Pancreas (tissue), 10 donors: ENCODE results near the gene CYSLTR2. TPM values are rescaled to one million over a fixed set of nuclear protein-coding genes. Genes with fewer than 3 reads are reported as not detected.
"Not testable (repeated sequence)": the region's sequence is repeated elsewhere in the genome, so short reads cannot be mapped to it uniquely, and the experiment has no call there.

Experiments used
- ATAC-seq, 4 donors: fragments of 200-7000 bp; cut with Tn5 transposase; one replicate each; pipeline versions ENCODE4 v1.8.0 to v1.9.1; 2020; ENCODE audit warnings: mild to moderate bottlenecking in 4 of 4, moderate library complexity in 4 of 4
- DNase-seq, 6 donors: peaks; one replicate each; pipeline ENCODE4 v3.0.0-alpha.2; 2020
- FAIRE-seq: peaks from 2 replicates; lab custom pipeline; 2012; peaks lifted over from hg19 to GRCh38; lab: Jason Lieb, UNC
- H3K27ac ChIP-seq, 4 donors: fragments of 200-600 bp; sonication (generic); 1 replicate in 3 of 4; 2 replicates in 1 of 4; pipeline versions ENCODE4 v1.5.0 to v1.8.0; 2020
- H3K27me3 ChIP-seq, 4 donors: fragments of 200-600 bp; one replicate each; pipeline ENCODE4 v1.8.0; 2021
- H3K36me3 ChIP-seq, 3 donors: fragments of 200-600 bp; sonication (generic) in 1 of 3; one replicate each; pipeline versions ENCODE4 v1.5.0 to v1.8.0; 2020 to 2021
- H3K4me1 ChIP-seq, 3 donors: fragments of 200-600 bp; one replicate each; pipeline ENCODE4 v1.8.0; 2021
- H3K4me3 ChIP-seq, 4 donors: fragments of 200-600 bp; sonication (generic) in 2 of 4; one replicate each; pipeline versions ENCODE4 v1.5.0 to v1.8.0; 2020 to 2021
- H3K9me3 ChIP-seq, 4 donors: fragments of 200-600 bp; one replicate each; pipeline ENCODE4 v1.8.0; 2021
- CTCF ChIP-seq, 4 donors: fragments of 200-600 bp; sonication (generic) in 3 of 4; IDR thresholded peaks; one replicate each; pipeline versions ENCODE4 v1.5.0 to v1.8.0; 2021; ENCODE audit warnings: antibody characterized with exemption in 4 of 4
- WGBS, 2 donors: extraction: QIAGEN DNeasy Blood & Tissue Kit; methylation state at CpG; one replicate each; pipeline ENCODE4 v1.1.7; 2013; 5-methylcytosine and 5-hydroxymethylcytosine counted together
- intact Hi-C, 3 donors: fragments of 100-400 bp; cut with DNase I; formaldehyde crosslinking; loops; one replicate each; pipeline versions ENCODE4 v1.11.1 to v1.14.2; 2022
- polyA plus RNA-seq, 2 donors: library from polyadenylated mRNA; stranded (reverse); fragments of 200-250 nt; gene quantifications; one replicate each; pipeline ENCODE4 v1.2.3, GENCODE V29; 2013
- total RNA-seq, 6 donors: library from RNA; stranded (reverse); fragmentation: NEBNext Ultra II Directional in 4 of 6; extraction: Animal tissue kit (Norgen Biotek cat#: 25700) in 4 of 6; gene quantifications; one replicate each; pipeline versions ENCODE4 v1.2.1 to v1.2.4, GENCODE V29; 2021 to 2023
- donor health status: healthy with polysubstance abuse.
- donor health status: DM: no; HTN: no; CAD: no; lungs with moderate emphysema.
- donor health status: DM: no; HTN: no; CAD: no.
- donor health status: control.
- donor health status: control.
- donor health status: Bipolar disorder and iron deficiency.
- donor health status: DM: yes; HTN: yes; CAD: no.
- donor health status: DM: no; HTN: no; CAD: no.
- donor health status: DM: no; HTN: no; CAD: no.
- donor health status: DM: yes; HTN: yes; CAD: no.

CYSLTR2 gene
- total and polyA plus RNA-seq, 8 donors = 0.06 to 0.43 (median 0.17) TPM; not detected in 2

DNA sequence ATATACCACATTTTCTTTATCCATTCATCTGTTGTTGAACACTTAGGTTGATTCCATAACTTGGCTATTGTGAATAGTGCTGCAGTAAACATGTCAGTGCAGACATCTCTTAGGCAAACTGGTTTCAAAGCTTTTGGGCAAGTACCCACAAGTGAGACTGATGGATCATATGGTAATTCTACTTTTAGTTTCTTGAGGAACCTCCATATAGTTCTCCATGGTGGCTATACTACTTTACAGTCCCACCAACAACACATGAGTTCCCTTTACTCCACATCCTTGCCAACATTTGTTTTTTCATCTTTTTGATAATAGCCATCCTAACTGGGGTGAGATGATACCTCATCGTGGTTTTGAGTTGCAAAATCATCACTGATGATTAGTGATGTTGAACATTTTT, 8.5 kb downstream of the CYSLTR2 start:
- FAIRE-seq (no peak), ATAC-seq (no peak), DNase-seq (no peak)
- H3K27ac ChIP-seq = no peak overlapping the region
- intact Hi-C loops = no loop called here
- TF ChIP-seq CTCF (IDR thresholded peaks at IDR 0.05) = no peak
- H3K4me3 ChIP-seq = no peak overlapping the region
- no peaks in the 10 kb centered on the region for H3K36me3 ChIP-seq
- 83 to 88% methylated on average over 1 of the region's 1 CpG for WGBS, 2 donors
- H3K9me3 ChIP-seq = no peaks in the 10 kb centered on the region
- no peaks in the 10 kb centered on the region for H3K27me3 ChIP-seq
- H3K4me1 ChIP-seq = peaks cover 0 to 12% (median 0%) of the 10 kb centered on the region in 3 donors

DNA sequence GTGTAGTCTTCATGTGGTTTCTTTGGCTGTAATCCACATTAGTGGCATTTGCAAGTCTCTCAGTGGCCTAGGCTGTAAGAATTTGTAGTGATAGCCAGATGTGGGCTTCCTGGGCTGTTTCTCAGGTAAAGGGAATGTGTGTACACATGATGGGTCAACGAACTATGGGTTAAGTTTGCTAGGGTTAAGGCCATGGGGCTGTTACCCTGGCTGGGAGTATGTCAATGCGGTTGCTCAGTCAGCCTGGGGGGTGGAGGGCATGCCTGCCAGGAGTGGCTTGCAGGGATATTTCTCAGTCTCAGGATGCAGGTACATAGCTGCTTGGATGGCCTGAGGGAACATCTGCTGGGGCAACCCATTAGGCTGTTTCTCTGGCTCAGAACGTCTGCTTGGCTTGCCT, 13.4 kb downstream of the CYSLTR2 start:
- DNase-seq (no peak), ATAC-seq (no peak), FAIRE-seq (no peak)
- H3K36me3 ChIP-seq = no peaks in the 10 kb centered on the region
- H3K4me1 ChIP-seq = no peaks in the 10 kb centered on the region
- no peak overlapping the region for H3K4me3 ChIP-seq
- WGBS, 2 donors = 62% methylated on average over 3 of the region's 3 CpGs
- no peak for TF ChIP-seq CTCF (IDR thresholded peaks at IDR 0.05)
- intact Hi-C loops = no loop called here
- no peaks in the 10 kb centered on the region for H3K27me3 ChIP-seq
- no peak overlapping the region for H3K27ac ChIP-seq
- no peaks in the 10 kb centered on the region for H3K9me3 ChIP-seq

GRCh38 chr13:48671421-48671820, 17.7 kb downstream of the CYSLTR2 start:
- FAIRE-seq, H3K36me3 ChIP-seq, H3K4me3 ChIP-seq, H3K27ac ChIP-seq, H3K27me3 ChIP-seq, H3K9me3 ChIP-seq, DNase-seq, intact Hi-C loops, ATAC-seq, H3K4me1 ChIP-seq: not testable (repeated sequence)
- WGBS, 2 donors = 53 to 61% methylated on average over 2 of the region's 2 CpGs

GRCh38 chr13:48675247-48675646, 21.5 kb downstream of the CYSLTR2 start:
- H3K4me3 ChIP-seq = no peak overlapping the region
- ATAC-seq = no peak
- intact Hi-C loops = no loop called here
- no peaks in the 10 kb centered on the region for H3K4me1 ChIP-seq
- no peak for TF ChIP-seq CTCF (IDR thresholded peaks at IDR 0.05)
- no peak overlapping the region for H3K27ac ChIP-seq
- H3K9me3 ChIP-seq = no peaks in the 10 kb centered on the region
- H3K36me3 ChIP-seq = no peaks in the 10 kb centered on the region
- DNase-seq = no peak
- FAIRE-seq = no peak
- no peaks in the 10 kb centered on the region for H3K27me3 ChIP-seq
- WGBS, 2 donors = 67 to 70% methylated on average over 1 of the region's 1 CpG

DNA sequence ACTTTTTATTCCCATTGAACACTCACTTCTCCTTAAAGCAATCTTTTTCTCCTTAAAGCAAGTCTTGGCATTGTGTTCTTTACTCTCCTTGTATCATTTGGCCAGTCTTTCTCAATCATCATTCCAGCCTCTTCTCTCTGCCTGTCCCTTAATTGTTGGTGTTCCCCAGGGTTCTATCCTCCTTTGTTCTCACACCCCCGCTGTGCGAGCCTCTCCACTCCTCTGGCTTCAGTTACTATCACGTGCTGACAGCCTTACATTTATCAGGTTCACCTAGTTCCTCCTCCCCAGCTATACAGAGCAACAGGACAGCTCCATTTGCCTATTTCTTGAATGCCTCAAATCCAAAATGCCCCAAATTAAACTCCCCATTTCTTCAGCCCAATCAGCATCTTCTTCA, 24.6 kb downstream of the CYSLTR2 start:
- DNase-seq (no peak), FAIRE-seq (no peak), ATAC-seq (no peak)
- intact Hi-C loops = no loop called here
- Histone ChIP-seq H3K4me1 (no peaks in the 10 kb centered on the region), H3K36me3 (no peaks in the 10 kb centered on the region), H3K9me3 (no peaks in the 10 kb centered on the region), H3K27ac (no peak overlapping the region), H3K4me3 (no peak overlapping the region), H3K27me3 (no peaks in the 10 kb centered on the region)
- no peak for TF ChIP-seq CTCF (IDR thresholded peaks at IDR 0.05)
- WGBS, 2 donors = 73 to 75% methylated on average over 3 of the region's 3 CpGs
